Endothelial cell of umbilical vein (primary cell): ENCODE results near the gene CFAP100. TPM values are rescaled to one million over a fixed set of nuclear protein-coding genes. Genes with fewer than 3 reads are reported as not detected.

Experiments
- BruUV-seq: library from RNA; stranded (reverse); fragments of 400-500 nt; replicated peaks from 2 replicates; lab custom pipeline; 2021; lab: Mats Ljungman, UMichigan
- CTCF ChIA-PET: fragments of 300-600, 350-600 bp; sonication (Branson Sonifier 250); formaldehyde crosslinking; loops from one replicate; lab custom pipeline; 2021; ENCODE audit warnings: antibody characterized with exemption, inconsistent platforms; lab: Charles Lee
- POLR2A ChIA-PET: fragments of 300-600, 350-600 bp; sonication (Branson Sonifier 250); formaldehyde crosslinking; loops from one replicate; lab custom pipeline; 2021; ENCODE audit warnings: antibody characterized with exemption, inconsistent platforms; lab: Charles Lee
- DNase-seq: peaks from one replicate; pipeline ENCODE4 v3.0.0-alpha.2; 2011; ENCODE audit warnings: low read depth, low spot score
- FAIRE-seq: peaks from 2 replicates; lab custom pipeline; 2011; peaks lifted over from hg19 to GRCh38; lab: Jason Lieb, UNC
- H2AFZ ChIP-seq: 2 replicates; pipeline ENCODE4 v1.6.0; 2012; ENCODE audit warnings: low read depth, low read length, control low read depth, inconsistent platforms
- H3K27ac ChIP-seq: 2 replicates; pipeline ENCODE4 v1.5.1; 2011; ENCODE audit warnings: low read depth, mild to moderate bottlenecking, control low read depth, low read length, moderate library complexity; ENCODE audit not compliant: insufficient read depth
- H3K27me3 ChIP-seq, 2 experiments: 2 replicates each; pipeline versions ENCODE4 v1.6.0 to v1.6.1; 2011; ENCODE audit warnings: low read length in 2 of 2, mixed read lengths in 1 of 2; ENCODE audit not compliant: control insufficient read depth in 2 of 2, insufficient read depth in 2 of 2
- H3K36me3 ChIP-seq, 2 experiments: 2 replicates in 1 of 2; 3 replicates in 1 of 2; pipeline ENCODE4 v1.5.1; 2011; ENCODE audit warnings: low read length in 2 of 2, mild to moderate bottlenecking in 1 of 2, moderate library complexity in 1 of 2; ENCODE audit not compliant: control insufficient read depth in 2 of 2, insufficient read depth in 2 of 2; ENCODE audit errors: extremely low read depth in 1 of 2
- H3K4me1 ChIP-seq: 3 replicates; pipeline ENCODE4 v1.5.1; 2011; ENCODE audit warnings: mild to moderate bottlenecking, low read length; ENCODE audit not compliant: control insufficient read depth, insufficient read depth; ENCODE audit errors: extremely low read depth
- H3K4me2 ChIP-seq: 2 replicates; pipeline ENCODE4 v1.6.1; 2011; ENCODE audit warnings: low read length, control low read depth, mixed read lengths; ENCODE audit not compliant: insufficient read depth
- H3K4me3 ChIP-seq, 3 experiments: fragments of 200-600 bp in 1 of 3; sonication (generic), shearing (Covaris generic) in 1 of 3; replicated peaks in 1 of 3; 2 replicates each; pipeline ENCODE4 v1.5.1; 2011 to 2016; ENCODE audit warnings: control low read depth in 3 of 3, low read length in 3 of 3, mild to moderate bottlenecking in 2 of 3, inconsistent platforms in 1 of 3, low read depth in 1 of 3, moderate library complexity in 1 of 3; ENCODE audit not compliant: insufficient read depth in 1 of 3
- H3K79me2 ChIP-seq: 2 replicates; pipeline ENCODE4 v1.6.0; 2012; ENCODE audit warnings: low read length, inconsistent platforms; ENCODE audit not compliant: control insufficient read depth, insufficient read depth
- H3K9ac ChIP-seq: replicated peaks from 2 replicates; pipeline ENCODE3; 2011; ENCODE audit warnings: low read length, control low read depth; ENCODE audit not compliant: insufficient read depth; ENCODE audit errors: extremely low read depth
- H3K9me1 ChIP-seq: replicated peaks from 3 replicates; pipeline ENCODE4 v1.6.0; 2011; ENCODE audit warnings: mild to moderate bottlenecking, low read length; ENCODE audit not compliant: control insufficient read depth, insufficient read depth; ENCODE audit errors: extremely low read depth
- H3K9me3 ChIP-seq: replicated peaks from 2 replicates; pipeline ENCODE4 v1.5.1; 2012; ENCODE audit warnings: low read length, inconsistent platforms; ENCODE audit not compliant: control insufficient read depth, insufficient read depth
- H4K20me1 ChIP-seq: replicated peaks from 2 replicates; pipeline ENCODE3; 2011; ENCODE audit warnings: mild to moderate bottlenecking, low read length; ENCODE audit not compliant: control insufficient read depth, insufficient read depth; ENCODE audit errors: extremely low read depth
- CTCF ChIP-seq, 2 donors: IDR thresholded peaks; 1 replicate in 1 of 2; 2 replicates in 1 of 2; pipeline ENCODE4 v1.5.1; 2011; ENCODE audit warnings: low read length in 2 of 2, mild to moderate bottlenecking in 2 of 2, moderate library complexity in 2 of 2, control low read depth in 1 of 2, inconsistent platforms in 1 of 2, low read depth in 1 of 2; ENCODE audit not compliant: insufficient read depth in 1 of 2; ENCODE audit errors: extremely low read depth in 1 of 2
- EZH2 ChIP-seq: IDR thresholded peaks from 2 replicates; pipeline ENCODE4 v1.6.1; 2012; ENCODE audit warnings: borderline replicate concordance, low read depth, mild to moderate bottlenecking, moderate library complexity, low read length, inconsistent platforms; ENCODE audit not compliant: severe bottlenecking
- FOS ChIP-seq: IDR thresholded peaks from 2 replicates; pipeline ENCODE4 v1.6.1; 2011; ENCODE audit warnings: mild to moderate bottlenecking, low read length, moderate library complexity, borderline replicate concordance; ENCODE audit not compliant: insufficient read depth
- GATA2 ChIP-seq: IDR thresholded peaks from 2 replicates; pipeline ENCODE4 v1.7.0; 2011; ENCODE audit warnings: low read depth, mild to moderate bottlenecking, moderate library complexity, mixed read lengths, low read length; ENCODE audit not compliant: insufficient read length, insufficient read depth
- JUN ChIP-seq: IDR thresholded peaks from 2 replicates; pipeline ENCODE4 v1.6.1; 2011; ENCODE audit warnings: borderline replicate concordance, low read depth; ENCODE audit not compliant: insufficient read length, insufficient read depth
- MYC ChIP-seq: IDR thresholded peaks from one replicate; pipeline ENCODE4 v1.6.1; 2011; ENCODE audit warnings: mild to moderate bottlenecking, low read depth, low read length
- POLR2A ChIP-seq: IDR thresholded peaks from 2 replicates; pipeline ENCODE4 v1.6.1; 2012; ENCODE audit warnings: low read depth, mild to moderate bottlenecking, control low read depth, low read length
- POLR2AphosphoS5 ChIP-seq: IDR thresholded peaks from 2 replicates; pipeline ENCODE4 v1.6.1; 2012; ENCODE audit warnings: low read depth, mild to moderate bottlenecking, control low read depth, low read length, moderate library complexity; ENCODE audit not compliant: insufficient read depth
- dilution Hi-C: fragments of 300-500 bp; cut with MboI; formaldehyde crosslinking; loops from one replicate; pipeline ENCODE4 v1.15.0; 2019; ENCODE audit warnings: low sequenced_read_pairs; ENCODE audit not compliant: extremely low pct_ligation_motif_present
- intact Hi-C: fragments of 100-400 bp; cut with micrococcal nuclease; formaldehyde crosslinking; loops from one replicate; pipeline ENCODE4 v1.10.0; 2022
- polyA plus RNA-seq, 4 experiments: library from polyadenylated mRNA; depleted of rRNA in 3 of 4; stranded (reverse) in 3 of 4; unstranded in 1 of 4; fragments of >200 nt; gene quantifications; 2 replicates each; pipeline versions ENCODE4 v1.2.1 to v1.2.3, GENCODE V29; 2011 to 2012; ENCODE audit warnings: missing spikeins in 1 of 4
- total RNA-seq: library from RNA; stranded (reverse); gene quantifications from 2 replicates; pipeline ENCODE4 v1.2.3, GENCODE V29; 2021
- TF ChIP-seq, protein P1 (sequence below): IDR thresholded peaks from 2 replicates; pipeline ENCODE4 v1.6.1; 2011; ENCODE audit not compliant: insufficient read depth, insufficient read length

The CFAP100 gene
- total and polyA plus RNA-seq, 2 donors (not counting 3 experiments of a cell fraction or from before 2014, with no cell fraction given) = not detected

DNA sequence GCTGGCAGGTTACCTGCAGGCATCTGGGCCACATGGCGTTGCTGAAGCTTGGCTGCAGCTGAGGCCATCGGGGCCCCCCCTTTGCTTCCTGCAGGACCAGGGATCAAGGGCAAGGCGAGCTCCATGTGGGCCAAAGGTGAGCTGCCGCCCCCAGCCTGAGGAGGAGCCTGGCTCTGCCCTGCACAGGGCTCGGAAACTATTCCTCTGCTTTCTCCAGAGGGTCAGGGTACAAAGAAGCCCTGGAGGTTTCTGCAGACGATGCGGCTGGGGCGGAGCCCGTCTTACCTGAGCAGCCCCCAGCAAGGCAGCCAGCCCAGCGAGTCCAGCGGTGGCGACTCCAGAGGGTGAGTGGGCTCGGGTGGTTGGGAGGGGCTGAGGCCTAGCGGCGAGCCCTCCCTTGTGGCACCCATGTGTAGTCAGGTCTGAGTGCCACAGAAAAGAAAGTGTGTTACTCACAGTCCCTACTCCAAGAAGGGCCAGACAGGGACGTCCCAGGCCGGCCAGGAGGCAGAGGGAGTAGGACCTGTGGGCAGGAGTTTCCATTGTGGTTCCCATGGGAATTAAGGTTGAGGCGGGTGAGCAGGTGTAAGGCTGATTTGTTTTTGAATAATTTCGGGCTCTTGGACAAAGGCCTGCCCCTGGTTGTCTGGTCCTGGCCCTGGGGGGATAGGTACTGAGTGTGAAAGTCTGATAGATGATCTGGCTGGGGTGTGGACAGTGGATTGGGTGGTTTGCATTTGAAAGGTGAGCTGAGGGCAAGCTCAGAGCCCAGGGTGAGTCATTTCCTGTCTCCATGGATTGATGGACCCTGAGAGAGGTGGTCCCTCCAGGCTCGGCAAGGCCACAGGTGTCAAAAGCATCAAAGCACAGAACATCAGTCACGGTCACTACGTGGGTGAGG is 25.4 kb downstream of the CFAP100 start:
- H3K4me1 ChIP-seq = no peaks in the 10 kb centered on the region
- ChIA-PET CTCF (no interaction called here), POLR2A (no interaction called here)
- H3K36me3 ChIP-seq = no peaks in the 10 kb centered on the region
- no peak overlapping the region for H3K27ac ChIP-seq
- intact Hi-C loops = no loop called here
- H3K9me3 ChIP-seq = no peaks in the 10 kb centered on the region
- no peak overlapping the region for H3K4me2 ChIP-seq
- no TSS peak for BruUV-seq
- TF ChIP-seq POLR2AphosphoS5 (no peak), POLR2A (no peak), JUN (no peak), EZH2 (no peak), GATA2 (no peak), MYC (no peak), CTCF (IDR thresholded peaks at IDR 0.05; ENCODE audit: extremely low read depth in 1 of 2, insufficient read depth in 1 of 2, low read depth in 1 of 2, low read length in 2 of 2) (no peak), FOS (no peak)
- TF ChIP-seq, protein P1, sequence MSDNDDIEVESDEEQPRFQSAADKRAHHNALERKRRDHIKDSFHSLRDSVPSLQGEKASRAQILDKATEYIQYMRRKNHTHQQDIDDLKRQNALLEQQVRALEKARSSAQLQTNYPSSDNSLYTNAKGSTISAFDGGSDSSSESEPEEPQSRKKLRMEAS = no peak
- no peaks in the 10 kb centered on the region for H3K9me1 ChIP-seq
- H4K20me1 ChIP-seq = no peaks in the 10 kb centered on the region
- DNase-seq (no peak), FAIRE-seq (no peak)
- no peaks in the 10 kb centered on the region for H3K79me2 ChIP-seq
- no peak overlapping the region for H3K9ac ChIP-seq
- no peak overlapping the region for H2AFZ ChIP-seq
- no peak overlapping the region for H3K4me3 ChIP-seq
- no peaks in the 10 kb centered on the region for H3K27me3 ChIP-seq
- dilution Hi-C loops = no loop called here
